ENCODE measurements around the gene TBX3.
A peak's percentile ranks its signal among the peaks of the same experiment; 100 is the strongest.

Gene TBX3

GRCh38 chr12:114692186-114693058 is 8.4 kb upstream of the TBX3 start:
- peak overlapping the region; percentile 25 for H3K4me3 ChIP-seq
- no peaks in the 10 kb centered on the region for H3K9me3 ChIP-seq
- peaks cover 7% of the 10 kb centered on the region for H3K27me3 ChIP-seq (ENCODE audit: low read depth)
- in situ Hi-C loops (cut with MboI; ENCODE audit: low sequenced_read_pairs) = no loop called here
- H3K4me1 ChIP-seq = peaks cover 2% of the 10 kb centered on the region; the same call in 1 of the 2 replicates
- peak in 1 of 2 experiments; percentile 55 for DNase-seq (ENCODE audit: low spot score in 2 of 2)
- no peaks in the 10 kb centered on the region for H3K36me3 ChIP-seq (replicated peaks)

GRCh38 chr12:114691763-114692185 is 7.8 kb upstream of the TBX3 start:
- in situ Hi-C loops (cut with MboI; ENCODE audit: low sequenced_read_pairs) = no loop called here
- no peaks in the 10 kb centered on the region for H3K36me3 ChIP-seq (replicated peaks)
- H3K4me3 ChIP-seq = no peak overlapping the region
- DNase-seq (ENCODE audit: low spot score in 2 of 2) = no peak
- H3K4me1 ChIP-seq = peaks cover 2% of the 10 kb centered on the region; the same call in 1 of the 2 replicates
- H3K9me3 ChIP-seq = no peaks in the 10 kb centered on the region
- peaks cover 3% of the 10 kb centered on the region; the same call in 1 of the 2 replicates for H3K27me3 ChIP-seq (ENCODE audit: low read depth)

GRCh38 chr12:114691196-114691595 is 7.2 kb upstream of the TBX3 start:
- H3K27me3 ChIP-seq (ENCODE audit: low read depth) = peaks cover 3% of the 10 kb centered on the region; the same call in 1 of the 2 replicates
- no peak overlapping the region for H3K4me3 ChIP-seq
- in situ Hi-C loops (cut with MboI; ENCODE audit: low sequenced_read_pairs) = no loop called here
- H3K9me3 ChIP-seq = no peaks in the 10 kb centered on the region
- DNase-seq (ENCODE audit: low spot score in 2 of 2) = no peak
- H3K4me1 ChIP-seq = peaks cover 2% of the 10 kb centered on the region; the same call in 1 of the 2 replicates
- H3K36me3 ChIP-seq (replicated peaks) = no peaks in the 10 kb centered on the region

GRCh38 chr12:114690267-114691135 is 6.5 kb upstream of the TBX3 start:
- Histone ChIP-seq H3K4me1 (peaks cover 2% of the 10 kb centered on the region; the same call in 1 of the 2 replicates), H3K4me3 (no peak overlapping the region), H3K9me3 (no peaks in the 10 kb centered on the region), H3K36me3 (replicated peaks) (no peaks in the 10 kb centered on the region), H3K27me3 (ENCODE audit: low read depth) (no peaks in the 10 kb centered on the region; the same call in 1 of the 2 replicates)
- no peak for DNase-seq (ENCODE audit: low spot score in 2 of 2)
- in situ Hi-C loops (cut with MboI; ENCODE audit: low sequenced_read_pairs) = no loop called here

- Histone ChIP-seq H3K4me3 (no peak overlapping the region), H3K9me3 (no peaks in the 10 kb centered on the region), H3K27me3 (ENCODE audit: low read depth) (no peaks in the 10 kb centered on the region), H3K4me1 (peaks cover 8% of the 10 kb centered on the region; the same call in 1 of the 2 replicates), H3K36me3 (replicated peaks) (no peaks in the 10 kb centered on the region)
- no peak for DNase-seq (ENCODE audit: low spot score in 2 of 2)
- in situ Hi-C loops (cut with MboI; ENCODE audit: low sequenced_read_pairs) = no loop called here
Observed at GRCh38 chr12:114689075-114689994, 5.4 kb upstream of the TBX3 start.

GRCh38 chr12:114688256-114688845 is 4.4 kb upstream of the TBX3 start:
- Histone ChIP-seq H3K36me3 (replicated peaks) (no peaks in the 10 kb centered on the region), H3K27me3 (ENCODE audit: low read depth) (no peaks in the 10 kb centered on the region), H3K9me3 (no peaks in the 10 kb centered on the region), H3K4me3 (no peak overlapping the region), H3K4me1 (peaks cover 8% of the 10 kb centered on the region; the same call in 1 of the 2 replicates)
- no peak for DNase-seq (ENCODE audit: low spot score in 2 of 2)
- in situ Hi-C loops (cut with MboI; ENCODE audit: low sequenced_read_pairs) = no loop called here

- Histone ChIP-seq H3K4me3 (no peak overlapping the region), H3K36me3 (replicated peaks) (no peaks in the 10 kb centered on the region), H3K27me3 (ENCODE audit: low read depth) (no peaks in the 10 kb centered on the region), H3K4me1 (peaks cover 6% of the 10 kb centered on the region; the same call in 1 of the 2 replicates), H3K9me3 (no peaks in the 10 kb centered on the region)
- DNase-seq (ENCODE audit: low spot score in 2 of 2) = no peak
- in situ Hi-C loops (cut with MboI; ENCODE audit: low sequenced_read_pairs) = no loop called here
Observed at GRCh38 chr12:114687802-114688201, 3.8 kb upstream of the TBX3 start.

- no peak for DNase-seq (ENCODE audit: low spot score in 2 of 2)
- H3K4me3 ChIP-seq = no peak overlapping the region
- no peaks in the 10 kb centered on the region for H3K27me3 ChIP-seq (ENCODE audit: low read depth)
- no peaks in the 10 kb centered on the region for H3K36me3 ChIP-seq (replicated peaks)
- in situ Hi-C loops (cut with MboI; ENCODE audit: low sequenced_read_pairs) = no loop called here
- peaks cover 6% of the 10 kb centered on the region; the same call in 1 of the 2 replicates for H3K4me1 ChIP-seq
- H3K9me3 ChIP-seq = no peaks in the 10 kb centered on the region
Observed at GRCh38 chr12:114686773-114687500, 3.0 kb upstream of the TBX3 start.

GRCh38 chr12:114686426-114686772 is 2.4 kb upstream of the TBX3 start:
- Histone ChIP-seq H3K4me1 (peaks cover 6% of the 10 kb centered on the region; the same call in 1 of the 2 replicates), H3K9me3 (no peaks in the 10 kb centered on the region), H3K27me3 (ENCODE audit: low read depth) (no peaks in the 10 kb centered on the region), H3K36me3 (replicated peaks) (no peaks in the 10 kb centered on the region), H3K4me3 (no peak overlapping the region)
- no peak for DNase-seq (ENCODE audit: low spot score in 2 of 2)
- in situ Hi-C loops (cut with MboI; ENCODE audit: low sequenced_read_pairs) = no loop called here

GRCh38 chr12:114685869-114686268 is 1.9 kb upstream of the TBX3 start:
- Histone ChIP-seq H3K4me3 (no peak overlapping the region), H3K4me1 (peaks cover 10% of the 10 kb centered on the region), H3K9me3 (no peaks in the 10 kb centered on the region), H3K36me3 (replicated peaks) (no peaks in the 10 kb centered on the region), H3K27me3 (ENCODE audit: low read depth) (no peaks in the 10 kb centered on the region)
- DNase-seq (ENCODE audit: low spot score in 2 of 2) = no peak
- in situ Hi-C loops (cut with MboI; ENCODE audit: low sequenced_read_pairs) = no loop called here

GRCh38 chr12:114685320-114685781 is 1.4 kb upstream of the TBX3 start:
- peak overlapping the region; percentile 56; the same call in 1 of the 2 replicates for H3K4me3 ChIP-seq
- in situ Hi-C loops (cut with MboI; ENCODE audit: low sequenced_read_pairs) = no loop called here

GRCh38 chr12:114684870-114685273 is 897 bp upstream of the TBX3 start:
- Histone ChIP-seq H3K4me3 (peak overlapping the region; percentile 56), H3K36me3 (replicated peaks) (peaks cover 4% of the 10 kb centered on the region; the same call in 1 of the 2 replicates), H3K4me1 (peaks cover 10% of the 10 kb centered on the region), H3K27me3 (ENCODE audit: low read depth) (no peaks in the 10 kb centered on the region), H3K9me3 (peaks cover 3% of the 10 kb centered on the region)
- no peak for DNase-seq (ENCODE audit: low spot score in 2 of 2)
- in situ Hi-C loops (cut with MboI; ENCODE audit: low sequenced_read_pairs) = no loop called here

More at GRCh38 chr12:114685320-114685781, 1.4 kb upstream of the TBX3 start:
- no peaks in the 10 kb centered on the region for H3K9me3 ChIP-seq
- 0 out of 2 replicates have a peak, but pooled peaks cover under 1% of the 10 kb centered on the region for H3K36me3 ChIP-seq (replicated peaks)
- H3K27me3 ChIP-seq (ENCODE audit: low read depth) = no peaks in the 10 kb centered on the region
- H3K4me1 ChIP-seq = peaks cover 10% of the 10 kb centered on the region
- no peak for DNase-seq (ENCODE audit: low spot score in 2 of 2)
